Measurements from ENCODE around the gene EEPD1.

- TF ChIP-seq CTCF (IDR thresholded peaks at IDR 0.05) (no peak), POLR2A (IDR thresholded peaks at IDR 0.05) (no peak)
These were observed 7.3 kb downstream of the EEPD1 start for GRCh38 chr7:36160313-36160712.
